Upper lobe of right lung (tissue), 1 donor: Measurements from ENCODE around the gene ABI2. TPM values are rescaled to one million over a fixed set of nuclear protein-coding genes. Genes with fewer than 3 reads are reported as not detected.

Experiments
- ATAC-seq: fragments of 200-7000 bp; cut with Tn5 transposase; one replicate; pipeline ENCODE4 v1.9.1; 2020; ENCODE audit warnings: mild to moderate bottlenecking, moderate library complexity
- DNase-seq: peaks from one replicate; pipeline ENCODE4 v3.0.0-alpha.2; 2020
- H3K27ac ChIP-seq: fragments of 200-600 bp; one replicate; pipeline ENCODE4 v1.8.0; 2022
- H3K27me3 ChIP-seq: fragments of 200-600 bp; one replicate; pipeline ENCODE4 v1.8.0; 2022; ENCODE audit warnings: mild to moderate bottlenecking
- H3K36me3 ChIP-seq: fragments of 200-600 bp; one replicate; pipeline ENCODE4 v1.8.0; 2022
- H3K4me1 ChIP-seq: fragments of 200-600 bp; one replicate; pipeline ENCODE4 v1.8.0; 2022
- H3K4me3 ChIP-seq: fragments of 200-600 bp; one replicate; pipeline ENCODE4 v1.8.0; 2022; ENCODE audit warnings: mild to moderate bottlenecking
- H3K9me3 ChIP-seq: fragments of 200-600 bp; one replicate; pipeline ENCODE4 v1.8.0; 2022
- CTCF ChIP-seq: fragments of 200-600 bp; IDR thresholded peaks from one replicate; pipeline ENCODE4 v1.8.0; 2022; ENCODE audit warnings: antibody characterized with exemption
- intact Hi-C: fragments of 100-400 bp; cut with DNase I; formaldehyde crosslinking; loops from one replicate; pipeline ENCODE4 v1.11.0; 2022
- total RNA-seq: library from RNA; stranded (reverse); fragmentation: NEBNext Ultra II Directional; extraction: Animal tissue kit (Norgen Biotek cat#: 25700); gene quantifications from one replicate; pipeline ENCODE4 v1.2.1, GENCODE V29; 2021
- donor health status: DM: no; HTN: yes; CAD: no; lungs with severe emphysema.

Gene ABI2
- total RNA-seq, 1 donor from 2014 or later: 46.3 TPM

GRCh38 chr2:203346612-203347011 lies 18.4 kb downstream of the ABI2 start:
- Histone ChIP-seq H3K9me3 (no peaks in the 10 kb centered on the region), H3K27me3 (no peaks in the 10 kb centered on the region), H3K36me3 (no peaks in the 10 kb centered on the region), H3K27ac (no peak overlapping the region), H3K4me1 (peaks cover 4% of the 10 kb centered on the region), H3K4me3 (no peak overlapping the region)
- TF ChIP-seq CTCF: no peak
- DNase-seq (no peak), ATAC-seq (no peak)
- intact Hi-C loops: no loop called here

- Histone ChIP-seq H3K27ac (no peak overlapping the region), H3K9me3 (no peaks in the 10 kb centered on the region), H3K4me3 (no peak overlapping the region), H3K36me3 (no peaks in the 10 kb centered on the region), H3K27me3 (no peaks in the 10 kb centered on the region), H3K4me1 (no peaks in the 10 kb centered on the region)
- no peak for TF ChIP-seq CTCF
- DNase-seq: no peak
- no peak for ATAC-seq
- intact Hi-C loops: no loop called here
Observed at GRCh38 chr2:203347375-203347774, 19.2 kb downstream of the ABI2 start.

GRCh38 chr2:203352604-203353255 lies 24.5 kb downstream of the ABI2 start:
- Histone ChIP-seq H3K36me3 (no peaks in the 10 kb centered on the region), H3K27ac (no peak overlapping the region), H3K9me3 (no peaks in the 10 kb centered on the region), H3K4me1 (no peaks in the 10 kb centered on the region), H3K27me3 (no peaks in the 10 kb centered on the region), H3K4me3 (no peak overlapping the region)
- intact Hi-C loops: no loop called here
- no peak for TF ChIP-seq CTCF
- DNase-seq (no peak), ATAC-seq (no peak)

GRCh38 chr2:203354966-203355365 lies 26.8 kb downstream of the ABI2 start:
- H3K4me1 ChIP-seq: no peaks in the 10 kb centered on the region
- no peak overlapping the region for H3K4me3 ChIP-seq
- no peaks in the 10 kb centered on the region for H3K36me3 ChIP-seq
- no peak for TF ChIP-seq CTCF
- H3K9me3 ChIP-seq: no peaks in the 10 kb centered on the region
- H3K27ac ChIP-seq: no peak overlapping the region
- DNase-seq (no peak), ATAC-seq (no peak)
- intact Hi-C loops: no loop called here
- no peaks in the 10 kb centered on the region for H3K27me3 ChIP-seq

GRCh38 chr2:203359450-203359849 lies 31.3 kb downstream of the ABI2 start:
- Histone ChIP-seq H3K27ac (no peak overlapping the region), H3K4me1 (no peaks in the 10 kb centered on the region), H3K9me3 (no peaks in the 10 kb centered on the region), H3K27me3 (no peaks in the 10 kb centered on the region), H3K36me3 (no peaks in the 10 kb centered on the region), H3K4me3 (no peak overlapping the region)
- ATAC-seq: no peak
- intact Hi-C loops: no loop called here
- no peak for DNase-seq
- no peak for TF ChIP-seq CTCF

GRCh38 chr2:203360833-203361430 lies 32.7 kb downstream of the ABI2 start:
- intact Hi-C loops: no loop called here
- H3K27ac ChIP-seq: no peak overlapping the region
- no peaks in the 10 kb centered on the region for H3K27me3 ChIP-seq
- no peak for TF ChIP-seq CTCF
- no peaks in the 10 kb centered on the region for H3K9me3 ChIP-seq
- no peak for ATAC-seq
- no peak overlapping the region for H3K4me3 ChIP-seq
- H3K4me1 ChIP-seq: no peaks in the 10 kb centered on the region
- no peaks in the 10 kb centered on the region for H3K36me3 ChIP-seq
- DNase-seq: no peak
